HG02973 (cell line): Measurements from ENCODE around the gene CTSH.
"Not testable (repeated sequence)": the region's sequence is repeated elsewhere in the genome, so short reads cannot be mapped to it uniquely, and the experiment has no call there.

Experiments
- ATAC-seq: cut with Tn5 transposase; IDR thresholded peaks from one replicate; pipeline ENCODE4 v1.9.1; 2021; ENCODE audit warnings: moderate library complexity; ENCODE audit not compliant: unreplicated experiment

Gene CTSH

GRCh38 chr15:78944202-78944625 is 632 bp downstream of the CTSH start:
- peak; percentile 27 for ATAC-seq

GRCh38 chr15:78943692-78944091 is 1.2 kb downstream of the CTSH start:
- no peak for ATAC-seq

GRCh38 chr15:78942741-78943140 is 2.1 kb downstream of the CTSH start:
- no peak for ATAC-seq

- ATAC-seq = peak; percentile 58
These were observed 6.0 kb downstream of the CTSH start for GRCh38 chr15:78938658-78939488.

GRCh38 chr15:78937132-78937739 is 7.6 kb downstream of the CTSH start:
- ATAC-seq = no peak

- ATAC-seq = no peak
These were observed 10.2 kb downstream of the CTSH start for GRCh38 chr15:78934655-78935023.

- ATAC-seq = no peak
These were observed 10.8 kb downstream of the CTSH start for GRCh38 chr15:78933823-78934654.

GRCh38 chr15:78933187-78933822 is 11.5 kb downstream of the CTSH start:
- ATAC-seq = no peak

- ATAC-seq = no peak
These were observed 12.5 kb downstream of the CTSH start for GRCh38 chr15:78932258-78932808.

- no peak for ATAC-seq
These were observed 13.2 kb downstream of the CTSH start for GRCh38 chr15:78931439-78932257.

- ATAC-seq = no peak
These were observed 14.1 kb downstream of the CTSH start for GRCh38 chr15:78930577-78931388.

- no peak for ATAC-seq
These were observed 15.1 kb downstream of the CTSH start for GRCh38 chr15:78929536-78930264.

- no peak for ATAC-seq
These were observed 16.2 kb downstream of the CTSH start for GRCh38 chr15:78928616-78929093.

- not testable (repeated sequence) for ATAC-seq
These were observed 16.7 kb downstream of the CTSH start for GRCh38 chr15:78928176-78928575.

GRCh38 chr15:78927077-78927790 is 17.6 kb downstream of the CTSH start:
- ATAC-seq = no peak

GRCh38 chr15:78925956-78926743 is 18.7 kb downstream of the CTSH start:
- no peak for ATAC-seq

- ATAC-seq = no peak
These were observed 19.7 kb downstream of the CTSH start for GRCh38 chr15:78925076-78925624.
